IMR-90 (cell line): ENCODE results near the gene JRKL.

Experiments used
- CEBPB ChIP-seq: IDR thresholded peaks from 2 replicates; pipeline ENCODE4 v1.6.1; 2012; ENCODE audit warnings: low read depth, low read length, improper control_type of control experiment
- CTCF ChIP-seq: conservative IDR thresholded peaks from 2 replicates; pipeline ENCODE4 v1.5.1; 2012; ENCODE audit warnings: mild to moderate bottlenecking, low read depth, low read length, improper control_type of control experiment
- MAFK ChIP-seq: IDR thresholded peaks from 2 replicates; pipeline ENCODE4 v1.6.1; 2012; ENCODE audit warnings: low read depth, low read length, improper control_type of control experiment
- MAZ ChIP-seq: IDR thresholded peaks from 2 replicates; pipeline ENCODE4 v1.6.1; 2012; ENCODE audit warnings: low read depth, mild to moderate bottlenecking, low read length, improper control_type of control experiment, moderate library complexity, borderline replicate concordance
- MXI1 ChIP-seq: IDR thresholded peaks from 2 replicates; pipeline ENCODE4 v1.6.1; 2012; ENCODE audit warnings: low read depth, mild to moderate bottlenecking, low read length, moderate library complexity, borderline replicate concordance
- POLR2A ChIP-seq: IDR thresholded peaks from 2 replicates; pipeline ENCODE4 v1.6.1; 2012; ENCODE audit warnings: mild to moderate bottlenecking, low read depth, low read length
- RAD21 ChIP-seq: IDR thresholded peaks from 2 replicates; pipeline ENCODE4 v1.6.1; 2012; ENCODE audit warnings: low read length, improper control_type of control experiment
- RFX5 ChIP-seq: IDR thresholded peaks from 2 replicates; pipeline ENCODE4 v1.8.0; 2012; ENCODE audit warnings: low read depth, mild to moderate bottlenecking, low read length, moderate library complexity
- SMC3 ChIP-seq: fragments of 150-350 bp; IDR thresholded peaks from 2 replicates; pipeline ENCODE4 v1.6.1; 2016; ENCODE audit warnings: low read depth, mild to moderate bottlenecking, antibody characterized with exemption, low read length, moderate library complexity
- TF ChIP-seq, protein P1 (sequence below): fragments of 150-350 bp; IDR thresholded peaks from 2 replicates; pipeline ENCODE4 v1.6.1; 2016; ENCODE audit warnings: low read depth, mild to moderate bottlenecking, low read length, moderate library complexity, borderline replicate concordance
- TF ChIP-seq, protein P2 (sequence below): fragments of 150-350 bp; IDR thresholded peaks from 2 replicates; pipeline ENCODE4 v1.6.1; 2017; ENCODE audit warnings: mild to moderate bottlenecking, antibody characterized with exemption, low read length, low read depth

GRCh38 chr11:96424693-96425092, 34.9 kb downstream of the JRKL start:
- TF ChIP-seq CTCF (no peak), POLR2A (no peak), MAZ (no peak), RAD21 (no peak), CEBPB (no peak), MXI1 (no peak), RFX5 (no peak), MAFK (no peak), SMC3 (no peak)
- TF ChIP-seq, protein P1, sequence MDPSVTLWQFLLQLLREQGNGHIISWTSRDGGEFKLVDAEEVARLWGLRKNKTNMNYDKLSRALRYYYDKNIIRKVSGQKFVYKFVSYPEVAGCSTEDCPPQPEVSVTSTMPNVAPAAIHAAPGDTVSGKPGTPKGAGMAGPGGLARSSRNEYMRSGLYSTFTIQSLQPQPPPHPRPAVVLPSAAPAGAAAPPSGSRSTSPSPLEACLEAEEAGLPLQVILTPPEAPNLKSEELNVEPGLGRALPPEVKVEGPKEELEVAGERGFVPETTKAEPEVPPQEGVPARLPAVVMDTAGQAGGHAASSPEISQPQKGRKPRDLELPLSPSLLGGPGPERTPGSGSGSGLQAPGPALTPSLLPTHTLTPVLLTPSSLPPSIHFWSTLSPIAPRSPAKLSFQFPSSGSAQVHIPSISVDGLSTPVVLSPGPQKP, result no peak
- TF ChIP-seq, protein P2, sequence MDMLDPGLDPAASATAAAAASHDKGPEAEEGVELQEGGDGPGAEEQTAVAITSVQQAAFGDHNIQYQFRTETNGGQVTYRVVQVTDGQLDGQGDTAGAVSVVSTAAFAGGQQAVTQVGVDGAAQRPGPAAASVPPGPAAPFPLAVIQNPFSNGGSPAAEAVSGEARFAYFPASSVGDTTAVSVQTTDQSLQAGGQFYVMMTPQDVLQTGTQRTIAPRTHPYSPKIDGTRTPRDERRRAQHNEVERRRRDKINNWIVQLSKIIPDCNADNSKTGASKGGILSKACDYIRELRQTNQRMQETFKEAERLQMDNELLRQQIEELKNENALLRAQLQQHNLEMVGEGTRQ, result no peak
